Left lung (tissue), 10 donors: ENCODE data around the gene NMT1. TPM values are rescaled to one million over a fixed set of nuclear protein-coding genes. Genes with fewer than 3 reads are reported as not detected.

ENCODE experiments used
- ATAC-seq: fragments of 200-7000 bp; cut with Tn5 transposase; one replicate; pipeline ENCODE4 v1.9.1; 2020; ENCODE audit warnings: moderate library complexity
- DNase-seq, 4 donors: peaks; one replicate each; pipeline ENCODE4 v3.0.0-alpha.2; 2013 to 2020
- H3K27ac ChIP-seq, 2 donors: fragments of 200-600 bp; sonication (generic) in 1 of 2; one replicate each; pipeline versions ENCODE4 v1.5.0 to v1.8.0; 2020 to 2021
- H3K27me3 ChIP-seq, 2 donors: fragments of 200-600 bp; sonication (generic) in 1 of 2; one replicate each; pipeline versions ENCODE4 v1.5.0 to v1.8.0; 2020 to 2021
- H3K36me3 ChIP-seq, 2 donors: fragments of 200-600 bp; sonication (generic) in 1 of 2; one replicate each; pipeline versions ENCODE4 v1.5.0 to v1.8.0; 2020 to 2021
- H3K4me1 ChIP-seq, 2 donors: fragments of 200-600 bp; one replicate each; pipeline ENCODE4 v1.8.0; 2021
- H3K4me3 ChIP-seq, 2 donors: fragments of 200-600 bp; sonication (generic) in 1 of 2; one replicate each; pipeline versions ENCODE4 v1.5.0 to v1.8.0; 2020 to 2021; ENCODE audit warnings: mild to moderate bottlenecking in 1 of 2
- H3K9me3 ChIP-seq, 2 donors: fragments of 200-600 bp; sonication (generic) in 1 of 2; one replicate each; pipeline versions ENCODE4 v1.5.0 to v1.8.0; 2020 to 2021
- intact Hi-C, 2 donors: fragments of 100-400 bp; cut with DNase I; formaldehyde crosslinking; loops; one replicate each; pipeline versions ENCODE4 v1.11.2 to v1.14.2; 2022
- polyA plus RNA-seq, 6 donors: library from polyadenylated mRNA; unstranded; fragments of 120-200 nt; gene quantifications; one replicate each; pipeline ENCODE4 v1.2.1, GENCODE V29; 2013; ENCODE audit not compliant: insufficient read length in 6 of 6
- total RNA-seq, 2 donors: library from RNA; stranded (reverse); fragmentation: NEBNext Ultra II Directional; extraction: Animal tissue kit (Norgen Biotek cat#: 25700); gene quantifications; one replicate each; pipeline ENCODE4 v1.2.1, GENCODE V29; 2021
- TF ChIP-seq, protein P1 (sequence below), 2 donors: fragments of 200-600 bp; sonication (generic) in 1 of 2; IDR thresholded peaks; one replicate each; pipeline versions ENCODE4 v1.5.0 to v1.8.0; 2021; ENCODE audit warnings: antibody characterized with exemption in 2 of 2
- donor health status: DM: no; HTN: yes; CAD: no.
- donor health status: DM: no; HTN: no; CAD: no.

Gene NMT1
- total and polyA plus RNA-seq, 8 donors, result 59.8 to 129 (median 69.9) TPM

DNA sequence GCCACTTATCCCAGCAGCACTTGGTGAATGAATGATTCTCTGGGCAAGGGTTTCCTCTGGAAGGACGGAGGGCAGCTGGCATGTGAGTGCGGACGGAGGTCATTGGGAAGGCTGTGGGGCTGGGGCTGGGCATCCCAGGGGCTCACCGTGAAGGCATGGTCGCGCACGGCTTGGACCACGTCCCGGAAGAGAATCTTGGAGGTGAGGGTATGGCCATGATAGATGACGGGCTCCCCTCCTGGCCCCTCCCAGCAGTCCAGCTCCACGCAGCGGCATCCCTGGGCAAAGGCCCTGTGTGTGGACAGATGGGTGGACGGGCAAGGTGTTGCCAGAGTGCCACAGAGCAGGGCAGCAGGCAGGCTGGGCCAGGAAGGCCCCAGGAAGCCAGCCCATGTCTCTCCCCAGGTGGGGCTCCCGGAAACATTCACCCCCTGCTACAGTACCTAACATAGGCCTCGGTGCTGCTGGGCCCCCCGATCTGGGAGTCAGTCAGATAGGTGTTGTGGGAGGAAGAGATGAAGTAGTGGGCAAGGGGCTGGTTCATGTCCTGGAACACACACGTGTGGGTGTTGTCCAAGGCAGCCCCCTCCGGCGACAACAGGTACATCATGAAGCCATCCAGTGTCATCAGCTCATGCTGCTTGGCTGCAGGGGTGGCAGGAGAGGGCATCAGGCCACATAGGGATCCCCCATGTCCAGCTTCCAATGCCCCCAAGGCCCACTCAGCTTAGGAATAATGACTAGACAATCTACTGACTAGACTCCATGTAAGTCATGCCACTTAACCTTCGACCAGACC is 56.9 kb downstream of the NMT1 start:
- peaks cover 0 to 11% of the 10 kb centered on the region in 2 donors for H3K4me1 ChIP-seq
- DNase-seq (no peak), ATAC-seq (no peak)
- H3K27ac ChIP-seq, result no peak overlapping the region
- peaks cover 0 to 13% of the 10 kb centered on the region in 2 donors for H3K27me3 ChIP-seq
- H3K36me3 ChIP-seq, result peaks cover 0 to 29% of the 10 kb centered on the region in 2 donors
- intact Hi-C loops, result no loop called here
- H3K9me3 ChIP-seq, result no peaks in the 10 kb centered on the region
- TF ChIP-seq, protein P1, sequence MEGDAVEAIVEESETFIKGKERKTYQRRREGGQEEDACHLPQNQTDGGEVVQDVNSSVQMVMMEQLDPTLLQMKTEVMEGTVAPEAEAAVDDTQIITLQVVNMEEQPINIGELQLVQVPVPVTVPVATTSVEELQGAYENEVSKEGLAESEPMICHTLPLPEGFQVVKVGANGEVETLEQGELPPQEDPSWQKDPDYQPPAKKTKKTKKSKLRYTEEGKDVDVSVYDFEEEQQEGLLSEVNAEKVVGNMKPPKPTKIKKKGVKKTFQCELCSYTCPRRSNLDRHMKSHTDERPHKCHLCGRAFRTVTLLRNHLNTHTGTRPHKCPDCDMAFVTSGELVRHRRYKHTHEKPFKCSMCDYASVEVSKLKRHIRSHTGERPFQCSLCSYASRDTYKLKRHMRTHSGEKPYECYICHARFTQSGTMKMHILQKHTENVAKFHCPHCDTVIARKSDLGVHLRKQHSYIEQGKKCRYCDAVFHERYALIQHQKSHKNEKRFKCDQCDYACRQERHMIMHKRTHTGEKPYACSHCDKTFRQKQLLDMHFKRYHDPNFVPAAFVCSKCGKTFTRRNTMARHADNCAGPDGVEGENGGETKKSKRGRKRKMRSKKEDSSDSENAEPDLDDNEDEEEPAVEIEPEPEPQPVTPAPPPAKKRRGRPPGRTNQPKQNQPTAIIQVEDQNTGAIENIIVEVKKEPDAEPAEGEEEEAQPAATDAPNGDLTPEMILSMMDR (IDR thresholded peaks at IDR 0.05), result no peak
- no peak overlapping the region for H3K4me3 ChIP-seq

DNA sequence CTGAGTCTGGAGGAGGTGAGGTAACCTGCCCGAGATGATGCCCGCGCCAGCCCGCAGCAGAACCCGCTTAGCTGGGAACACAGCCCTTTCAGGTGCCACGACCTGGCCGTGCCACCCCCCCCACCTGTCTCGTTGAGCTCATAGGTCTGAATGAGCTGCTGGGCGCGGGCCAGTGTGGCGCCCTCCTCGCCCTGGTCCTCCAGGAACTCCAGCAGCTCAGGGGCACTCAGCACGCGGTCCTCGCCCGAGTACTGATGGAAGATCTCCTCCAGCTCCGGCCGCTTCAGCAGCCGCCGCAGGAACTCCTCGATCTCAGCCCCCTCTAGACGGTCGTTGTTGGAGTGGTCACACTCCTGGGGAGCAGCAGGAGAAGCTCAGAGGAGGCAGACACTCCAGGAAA is 57.6 kb downstream of the NMT1 start:
- DNase-seq (no peak), ATAC-seq (no peak)
- peaks cover 0 to 29% of the 10 kb centered on the region in 2 donors for H3K36me3 ChIP-seq
- no peaks in the 10 kb centered on the region for H3K9me3 ChIP-seq
- no peak overlapping the region for H3K27ac ChIP-seq
- no peak overlapping the region for H3K4me3 ChIP-seq
- H3K4me1 ChIP-seq, result peaks cover 0 to 16% of the 10 kb centered on the region in 2 donors
- intact Hi-C loops, result no loop called here
- peaks cover 0 to 13% of the 10 kb centered on the region in 2 donors for H3K27me3 ChIP-seq
- TF ChIP-seq, protein P1 (IDR thresholded peaks at IDR 0.05), result no peak

DNA sequence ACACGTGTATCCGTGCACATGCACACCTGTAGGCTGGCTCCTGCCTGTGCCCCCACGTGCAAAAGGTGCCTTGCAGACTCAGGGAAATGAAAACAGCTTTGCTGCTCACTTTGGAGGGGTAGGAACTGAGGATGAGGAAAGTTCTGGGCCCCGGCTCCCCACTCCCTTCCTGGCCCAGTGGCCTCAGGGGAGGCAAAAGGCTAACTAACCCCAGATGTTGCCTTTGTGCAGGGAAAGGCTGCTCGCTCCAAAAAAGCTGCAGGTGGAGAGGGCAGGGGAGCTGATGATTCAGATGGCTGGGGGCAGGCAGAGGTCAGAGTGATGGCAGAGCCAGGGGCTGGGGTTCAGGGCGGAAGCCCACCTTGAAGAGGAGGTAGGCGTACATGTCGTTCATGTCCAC is 58.8 kb downstream of the NMT1 start:
- ATAC-seq, result no peak
- intact Hi-C loops, result loop anchor here in 1 of 2 donors (10.0 kb wide), 1 partner anchor 205 kb away; the partner anchor contains the start of gene GFAP

DNA sequence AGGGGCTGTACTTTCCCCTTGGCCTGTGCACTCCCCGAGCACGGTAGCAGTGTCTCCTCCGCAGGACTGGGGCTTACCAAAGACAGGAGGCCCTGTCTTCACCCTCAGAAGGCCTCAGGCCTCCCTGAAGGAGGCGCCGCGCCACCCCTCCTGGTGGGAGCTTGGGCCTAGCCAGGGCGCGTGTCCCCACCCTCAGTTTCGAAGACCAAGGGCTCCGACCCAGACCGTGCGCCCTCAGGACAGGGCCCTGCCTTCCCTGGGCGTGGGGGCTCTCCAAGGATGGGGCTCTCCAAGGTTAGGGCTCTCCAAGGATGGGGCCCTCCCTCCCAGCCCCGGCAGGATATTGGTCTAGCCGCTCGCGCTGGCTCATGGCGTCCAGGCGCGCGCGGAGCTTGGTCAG is 59.4 kb downstream of the NMT1 start:
- H3K27ac ChIP-seq, result no peak overlapping the region
- no peak for DNase-seq
- TF ChIP-seq, protein P1 (IDR thresholded peaks at IDR 0.05), result no peak
- ATAC-seq, result no peak
- no peaks in the 10 kb centered on the region for H3K9me3 ChIP-seq
- peaks cover 9 to 31% of the 10 kb centered on the region in 2 donors for H3K4me1 ChIP-seq
- peaks cover 0 to 13% of the 10 kb centered on the region in 2 donors for H3K27me3 ChIP-seq
- peaks cover 0 to 29% of the 10 kb centered on the region in 2 donors for H3K36me3 ChIP-seq
- no peak overlapping the region for H3K4me3 ChIP-seq
- intact Hi-C loops, result loop anchor here in 1 of 2 donors (10.0 kb wide), 1 partner anchor 206 kb away; the partner anchor contains the start of gene GFAP

More for the DNA sequence above, 58.8 kb downstream of the NMT1 start:
- TF ChIP-seq, protein P1 (IDR thresholded peaks at IDR 0.05), result no peak
- Histone ChIP-seq H3K27me3 (peaks cover 0 to 13% of the 10 kb centered on the region in 2 donors), H3K4me1 (peaks cover 9 to 27% of the 10 kb centered on the region in 2 donors), H3K36me3 (peaks cover 0 to 29% of the 10 kb centered on the region in 2 donors), H3K4me3 (no peak overlapping the region), H3K27ac (no peak overlapping the region), H3K9me3 (no peaks in the 10 kb centered on the region)
- DNase-seq, result no peak

DNA sequence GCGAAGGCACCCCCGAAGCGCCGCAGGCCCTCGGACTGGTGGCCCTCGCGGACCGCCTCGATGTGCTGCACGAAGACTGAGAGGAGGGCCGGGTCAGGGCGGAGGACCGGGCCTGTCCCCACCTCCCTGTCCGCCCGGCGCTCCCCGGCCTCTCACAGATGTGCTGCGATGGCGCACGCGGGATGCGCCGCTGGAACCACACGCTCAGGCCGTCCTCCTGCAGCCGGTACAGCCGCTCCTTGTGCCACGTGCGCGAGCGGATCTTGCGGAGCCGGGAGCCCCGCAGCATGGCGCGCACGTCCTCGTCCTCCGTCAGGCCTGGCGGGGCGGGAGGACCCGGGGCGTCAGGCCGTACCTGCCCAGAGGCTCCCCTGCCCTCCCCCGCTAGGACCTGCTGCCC is 59.9 kb downstream of the NMT1 start:
- Histone ChIP-seq H3K9me3 (no peaks in the 10 kb centered on the region), H3K36me3 (peaks cover 0 to 29% of the 10 kb centered on the region in 2 donors), H3K4me3 (no peak overlapping the region), H3K27me3 (peaks cover 0 to 13% of the 10 kb centered on the region in 2 donors), H3K4me1 (peaks cover 9 to 31% of the 10 kb centered on the region in 2 donors), H3K27ac (no peak overlapping the region)
- TF ChIP-seq, protein P1 (IDR thresholded peaks at IDR 0.05), result no peak
- intact Hi-C loops, result loop anchor here in 1 of 2 donors (10.0 kb wide), 1 partner anchor 206 kb away; the partner anchor contains the start of gene GFAP
- ATAC-seq (no peak), DNase-seq (no peak)
